MM.1S (cell line): Measurements from ENCODE around the gene SH3BP4.

Source experiments
- DNase-seq: peaks from one replicate; pipeline ENCODE4 v3.0.0-alpha.2; 2015
- H2AFZ ChIP-seq: fragments of 300-600 bp; sonication (generic); 2 replicates; pipeline ENCODE4 v1.6.0; 2016; ENCODE audit warnings: antibody characterized with exemption, low read length
- H3F3A ChIP-seq: fragments of 300-600 bp; sonication (generic); 2 replicates; pipeline ENCODE4 v1.6.1; 2016; ENCODE audit warnings: mild to moderate bottlenecking, antibody characterized with exemption, low read length, moderate library complexity, mixed read lengths; ENCODE audit not compliant: insufficient read depth
- H3K27ac ChIP-seq: fragments of 300-600 bp; sonication (generic); 2 replicates; pipeline ENCODE4 v1.5.1; 2016; ENCODE audit warnings: mild to moderate bottlenecking, low read length
- H3K27me3 ChIP-seq: fragments of 300-600 bp; sonication (generic); replicated peaks from 2 replicates; pipeline ENCODE4 v1.6.0; 2016; ENCODE audit warnings: low read length; ENCODE audit not compliant: insufficient read depth
- H3K36me3 ChIP-seq: fragments of 300-600 bp; sonication (generic); replicated peaks from 2 replicates; pipeline ENCODE4 v1.6.1; 2016; ENCODE audit warnings: mild to moderate bottlenecking, low read length, mixed read lengths; ENCODE audit not compliant: insufficient read depth
- H3K4me1 ChIP-seq: fragments of 300-600 bp; sonication (generic); 2 replicates; pipeline ENCODE4 v1.6.1; 2016; ENCODE audit warnings: low read length, mixed read lengths
- H3K4me2 ChIP-seq: fragments of 300-600 bp; sonication (generic); 2 replicates; pipeline ENCODE4 v1.6.0; 2016; ENCODE audit warnings: low read depth, low read length
- H3K4me3 ChIP-seq: fragments of 300-600 bp; sonication (generic); 2 replicates; pipeline ENCODE4 v1.5.1; 2016; ENCODE audit warnings: low read length, mixed read lengths
- H3K79me2 ChIP-seq: fragments of 300-600 bp; sonication (generic); 2 replicates; pipeline ENCODE4 v1.6.1; 2016; ENCODE audit warnings: mixed run types, low read length, mixed read lengths
- H3K9ac ChIP-seq: fragments of 300-600 bp; sonication (generic); 2 replicates; pipeline ENCODE4 v1.6.1; 2016; ENCODE audit warnings: low read length, mixed read lengths
- H3K9me2 ChIP-seq: fragments of 300-600 bp; sonication (generic); replicated peaks from 2 replicates; pipeline ENCODE4 v1.6.1; 2016; ENCODE audit warnings: mild to moderate bottlenecking, low read length, mixed read lengths; ENCODE audit not compliant: insufficient read depth
- H3K9me3 ChIP-seq: fragments of 300-600 bp; sonication (generic); replicated peaks from 2 replicates; pipeline ENCODE4 v1.6.1; 2016; ENCODE audit warnings: mild to moderate bottlenecking, low read length, mixed read lengths; ENCODE audit not compliant: insufficient read depth
- H4K20me1 ChIP-seq: fragments of 300-600 bp; sonication (generic); 2 replicates; pipeline ENCODE4 v1.6.1; 2016; ENCODE audit warnings: mild to moderate bottlenecking, low read length, moderate library complexity, mixed read lengths; ENCODE audit not compliant: insufficient read depth
- EZH2 ChIP-seq: fragments of 300-600 bp; sonication (generic); optimal IDR thresholded peaks from 2 replicates; pipeline ENCODE3; 2017; ENCODE audit warnings: low read depth, mild to moderate bottlenecking, antibody characterized with exemption, low read length, mixed read lengths
- EZH2phosphoT487 ChIP-seq: fragments of 300-600 bp; sonication (generic); IDR thresholded peaks from 2 replicates; pipeline ENCODE4 v1.6.1; 2018; ENCODE audit warnings: antibody characterized with exemption, low read length
- TF ChIP-seq, protein P1 (sequence below): fragments of 300-600 bp; sonication (generic); IDR thresholded peaks from 2 replicates; pipeline ENCODE4 v1.5.1; 2016; ENCODE audit warnings: antibody characterized with exemption, low read length, mixed read lengths

SH3BP4 gene

GRCh38 chr2:234913208-234913626, 38.6 kb upstream of the SH3BP4 start:
- no peak overlapping the region for H3K4me2 ChIP-seq
- H3K9me3 ChIP-seq = no peaks in the 10 kb centered on the region
- no peaks in the 10 kb centered on the region for H4K20me1 ChIP-seq
- H2AFZ ChIP-seq = no peak overlapping the region
- no peak for DNase-seq
- no peaks in the 10 kb centered on the region for H3K9me2 ChIP-seq
- H3K4me1 ChIP-seq = no peaks in the 10 kb centered on the region
- no peak for TF ChIP-seq EZH2phosphoT487
- TF ChIP-seq, protein P1, sequence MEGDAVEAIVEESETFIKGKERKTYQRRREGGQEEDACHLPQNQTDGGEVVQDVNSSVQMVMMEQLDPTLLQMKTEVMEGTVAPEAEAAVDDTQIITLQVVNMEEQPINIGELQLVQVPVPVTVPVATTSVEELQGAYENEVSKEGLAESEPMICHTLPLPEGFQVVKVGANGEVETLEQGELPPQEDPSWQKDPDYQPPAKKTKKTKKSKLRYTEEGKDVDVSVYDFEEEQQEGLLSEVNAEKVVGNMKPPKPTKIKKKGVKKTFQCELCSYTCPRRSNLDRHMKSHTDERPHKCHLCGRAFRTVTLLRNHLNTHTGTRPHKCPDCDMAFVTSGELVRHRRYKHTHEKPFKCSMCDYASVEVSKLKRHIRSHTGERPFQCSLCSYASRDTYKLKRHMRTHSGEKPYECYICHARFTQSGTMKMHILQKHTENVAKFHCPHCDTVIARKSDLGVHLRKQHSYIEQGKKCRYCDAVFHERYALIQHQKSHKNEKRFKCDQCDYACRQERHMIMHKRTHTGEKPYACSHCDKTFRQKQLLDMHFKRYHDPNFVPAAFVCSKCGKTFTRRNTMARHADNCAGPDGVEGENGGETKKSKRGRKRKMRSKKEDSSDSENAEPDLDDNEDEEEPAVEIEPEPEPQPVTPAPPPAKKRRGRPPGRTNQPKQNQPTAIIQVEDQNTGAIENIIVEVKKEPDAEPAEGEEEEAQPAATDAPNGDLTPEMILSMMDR = no peak
- no peak for TF ChIP-seq EZH2
- H3K79me2 ChIP-seq = no peaks in the 10 kb centered on the region
- no peak overlapping the region for H3K4me3 ChIP-seq
- H3K27ac ChIP-seq = no peak overlapping the region
- no peak overlapping the region for H3K9ac ChIP-seq
- no peaks in the 10 kb centered on the region for H3K36me3 ChIP-seq
- no peaks in the 10 kb centered on the region for H3K27me3 ChIP-seq
- no peaks in the 10 kb centered on the region for H3F3A ChIP-seq

- Histone ChIP-seq H2AFZ (no peak overlapping the region), H3F3A (no peaks in the 10 kb centered on the region), H3K4me1 (no peaks in the 10 kb centered on the region), H3K9ac (no peak overlapping the region), H3K27ac (no peak overlapping the region), H3K9me2 (no peaks in the 10 kb centered on the region), H4K20me1 (no peaks in the 10 kb centered on the region), H3K36me3 (no peaks in the 10 kb centered on the region), H3K9me3 (no peaks in the 10 kb centered on the region), H3K27me3 (no peaks in the 10 kb centered on the region), H3K4me3 (no peak overlapping the region), H3K4me2 (no peak overlapping the region), H3K79me2 (no peaks in the 10 kb centered on the region)
- no peak for DNase-seq
- TF ChIP-seq EZH2 = no peak
- TF ChIP-seq EZH2phosphoT487 = no peak
- TF ChIP-seq, protein P1 = no peak
Observed at GRCh38 chr2:234914371-234915154, 37.3 kb upstream of the SH3BP4 start.

DNA sequence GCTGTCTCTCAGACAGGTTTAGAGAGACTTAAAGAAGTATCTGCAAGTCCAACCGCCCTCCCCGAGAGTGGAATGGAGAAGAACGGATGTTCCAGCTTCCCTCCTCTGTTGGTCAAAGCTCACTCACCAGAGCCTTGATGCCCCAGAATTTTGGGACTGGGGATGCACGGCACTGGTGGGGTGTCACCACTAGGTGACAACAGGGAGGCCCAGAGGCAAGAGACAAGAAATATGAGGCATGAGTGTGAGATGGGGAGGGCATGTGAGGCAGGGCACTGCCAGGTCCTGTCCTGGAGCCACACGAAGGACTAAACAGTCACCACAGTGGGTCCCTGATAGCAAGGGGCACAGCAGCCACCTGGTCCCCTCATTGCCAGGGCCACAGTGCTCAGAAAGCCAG, 35.1 kb upstream of the SH3BP4 start:
- TF ChIP-seq, protein P1 = no peak
- TF ChIP-seq EZH2phosphoT487 (no peak), EZH2 (no peak)
- Histone ChIP-seq H3K4me3 (no peak overlapping the region), H3K4me1 (no peaks in the 10 kb centered on the region), H3K9me3 (no peaks in the 10 kb centered on the region), H3K9ac (no peak overlapping the region), H3K27ac (no peak overlapping the region), H3F3A (no peaks in the 10 kb centered on the region), H3K36me3 (no peaks in the 10 kb centered on the region), H3K79me2 (no peaks in the 10 kb centered on the region), H3K4me2 (no peak overlapping the region), H3K27me3 (no peaks in the 10 kb centered on the region), H4K20me1 (no peaks in the 10 kb centered on the region), H2AFZ (no peak overlapping the region), H3K9me2 (no peaks in the 10 kb centered on the region)
- no peak for DNase-seq
